Measurements from ENCODE around the gene ADAMTSL1.

Gene ADAMTSL1

DNA sequence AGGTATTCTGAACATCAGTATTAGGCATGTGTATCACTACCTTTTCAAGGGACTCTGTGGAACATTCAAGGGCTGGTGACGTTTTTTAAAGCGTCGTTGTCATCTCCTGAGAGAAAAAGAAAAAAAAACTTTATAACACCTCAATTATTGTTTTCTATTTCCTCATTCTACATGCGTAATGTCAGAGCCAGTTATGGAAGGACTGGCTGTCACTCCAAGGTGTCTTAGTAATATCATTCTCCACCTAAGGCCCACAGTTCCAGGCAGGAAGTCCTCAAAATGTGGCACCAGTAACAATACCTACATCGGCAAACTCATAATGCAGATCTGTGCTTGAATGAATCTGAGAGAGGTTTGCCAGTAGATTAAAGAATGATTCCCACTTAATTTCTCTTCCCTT lies 348.9 kb downstream of the ADAMTSL1 start:
- no peaks in the 10 kb centered on the region for H3K9me2 ChIP-seq (replicated peaks; ENCODE audit: insufficient read depth, low read length)
- no peak overlapping the region for H3K9ac ChIP-seq (ENCODE audit: low read length)
- no peaks in the 10 kb centered on the region for H3F3A ChIP-seq (ENCODE audit: insufficient read depth)
- no peaks in the 10 kb centered on the region for H4K20me1 ChIP-seq (ENCODE audit: low read depth, low read length)
- no peak overlapping the region for H3K4me2 ChIP-seq (ENCODE audit: low read depth, low read length, poor library complexity, severe bottlenecking)
- no peak overlapping the region for H2AFZ ChIP-seq (ENCODE audit: low read depth, low read length, severe bottlenecking)
- H3K36me3 ChIP-seq (ENCODE audit: low read length) = no peaks in the 10 kb centered on the region
- TF ChIP-seq, protein P1, sequence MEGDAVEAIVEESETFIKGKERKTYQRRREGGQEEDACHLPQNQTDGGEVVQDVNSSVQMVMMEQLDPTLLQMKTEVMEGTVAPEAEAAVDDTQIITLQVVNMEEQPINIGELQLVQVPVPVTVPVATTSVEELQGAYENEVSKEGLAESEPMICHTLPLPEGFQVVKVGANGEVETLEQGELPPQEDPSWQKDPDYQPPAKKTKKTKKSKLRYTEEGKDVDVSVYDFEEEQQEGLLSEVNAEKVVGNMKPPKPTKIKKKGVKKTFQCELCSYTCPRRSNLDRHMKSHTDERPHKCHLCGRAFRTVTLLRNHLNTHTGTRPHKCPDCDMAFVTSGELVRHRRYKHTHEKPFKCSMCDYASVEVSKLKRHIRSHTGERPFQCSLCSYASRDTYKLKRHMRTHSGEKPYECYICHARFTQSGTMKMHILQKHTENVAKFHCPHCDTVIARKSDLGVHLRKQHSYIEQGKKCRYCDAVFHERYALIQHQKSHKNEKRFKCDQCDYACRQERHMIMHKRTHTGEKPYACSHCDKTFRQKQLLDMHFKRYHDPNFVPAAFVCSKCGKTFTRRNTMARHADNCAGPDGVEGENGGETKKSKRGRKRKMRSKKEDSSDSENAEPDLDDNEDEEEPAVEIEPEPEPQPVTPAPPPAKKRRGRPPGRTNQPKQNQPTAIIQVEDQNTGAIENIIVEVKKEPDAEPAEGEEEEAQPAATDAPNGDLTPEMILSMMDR (IDR thresholded peaks at IDR 0.05; ENCODE audit: insufficient read depth, low read length, poor library complexity, severe bottlenecking) = no peak
- TF ChIP-seq EZH2phosphoT487 (conservative IDR thresholded peaks at IDR 0.05; ENCODE audit: low read length) = no peak
- H3K4me3 ChIP-seq (ENCODE audit: insufficient read depth, low read length, poor library complexity, severe bottlenecking) = no peak overlapping the region
- H3K27ac ChIP-seq (ENCODE audit: low read depth, low read length) = no peak overlapping the region
- H3K79me2 ChIP-seq (ENCODE audit: insufficient read depth, low read length) = no peaks in the 10 kb centered on the region
- H3K27me3 ChIP-seq (ENCODE audit: low read length) = no peaks in the 10 kb centered on the region
- H3K9me3 ChIP-seq (ENCODE audit: insufficient read depth, low read length) = no peaks in the 10 kb centered on the region

DNA sequence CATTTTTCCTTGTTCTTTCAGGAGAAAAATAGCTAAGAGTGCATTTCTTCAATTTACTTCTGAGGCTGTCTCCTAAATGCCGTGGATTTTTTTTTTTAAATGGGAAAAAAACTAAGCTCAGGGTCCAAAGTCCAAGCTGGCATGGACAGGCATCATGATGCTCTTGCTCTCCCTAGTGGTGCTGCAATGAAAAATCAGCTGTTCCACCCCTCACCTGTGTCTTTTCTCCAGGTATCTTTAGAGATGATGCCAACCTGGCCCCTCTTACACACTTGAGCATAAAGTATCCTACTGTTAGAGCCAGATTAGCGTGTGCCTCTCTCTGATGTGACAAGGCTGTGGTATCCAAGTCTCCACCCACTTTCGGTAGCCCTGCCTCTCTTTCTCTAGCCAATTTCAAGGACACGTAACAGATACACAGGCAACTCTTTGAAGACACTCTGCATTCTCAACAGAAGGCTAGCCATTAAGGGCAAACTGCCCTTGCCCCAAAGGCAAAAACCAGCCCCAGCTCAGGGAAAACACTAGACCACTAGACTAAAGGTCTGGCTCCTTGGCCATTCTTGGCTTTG lies 350.2 kb downstream of the ADAMTSL1 start:
- H3K27me3 ChIP-seq (ENCODE audit: low read length) = no peaks in the 10 kb centered on the region

DNA sequence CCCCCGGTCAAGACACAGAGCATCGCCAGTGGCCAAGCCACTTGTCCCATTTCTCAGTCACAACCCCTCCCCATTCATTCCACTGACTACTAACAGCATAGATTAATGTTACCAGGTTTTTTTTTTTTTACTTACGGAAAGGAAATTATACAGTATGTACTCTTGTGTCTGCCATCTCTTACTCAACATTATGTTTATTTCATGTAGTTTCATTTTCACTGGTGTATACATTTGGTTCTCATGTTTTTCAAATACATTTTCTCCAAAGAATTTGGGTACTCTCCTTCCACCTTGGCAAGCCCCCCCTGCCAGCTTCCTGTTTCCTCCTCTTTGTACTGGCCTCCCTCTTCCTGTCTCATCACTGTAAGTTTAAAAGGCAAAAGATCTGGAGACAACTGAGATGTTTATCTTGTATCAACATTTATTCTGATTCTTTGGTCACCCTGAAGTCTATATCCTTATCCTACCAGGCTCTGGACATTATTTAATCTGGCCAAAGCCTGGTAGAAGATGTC lies 351.8 kb downstream of the ADAMTSL1 start:
- H3K4me2 ChIP-seq (ENCODE audit: low read depth, low read length, poor library complexity, severe bottlenecking) = no peak overlapping the region
- no peaks in the 10 kb centered on the region for H3K79me2 ChIP-seq (ENCODE audit: insufficient read depth, low read length)
- H3K27me3 ChIP-seq (ENCODE audit: low read length) = no peaks in the 10 kb centered on the region
- TF ChIP-seq, protein P1 (IDR thresholded peaks at IDR 0.05; ENCODE audit: insufficient read depth, low read length, poor library complexity, severe bottlenecking) = no peak
- TF ChIP-seq EZH2phosphoT487 (conservative IDR thresholded peaks at IDR 0.05; ENCODE audit: low read length) = no peak
- H3K4me3 ChIP-seq (ENCODE audit: insufficient read depth, low read length, poor library complexity, severe bottlenecking) = no peak overlapping the region
- no peak overlapping the region for H3K27ac ChIP-seq (ENCODE audit: low read depth, low read length)
- H3K36me3 ChIP-seq (ENCODE audit: low read length) = no peaks in the 10 kb centered on the region
- no peaks in the 10 kb centered on the region for H3K9me3 ChIP-seq (ENCODE audit: insufficient read depth, low read length)
- no peak overlapping the region for H2AFZ ChIP-seq (ENCODE audit: low read depth, low read length, severe bottlenecking)
- no peaks in the 10 kb centered on the region for H4K20me1 ChIP-seq (ENCODE audit: low read depth, low read length)
- H3F3A ChIP-seq (ENCODE audit: insufficient read depth) = no peaks in the 10 kb centered on the region
- no peak overlapping the region for H3K9ac ChIP-seq (ENCODE audit: low read length)
- no peaks in the 10 kb centered on the region for H3K9me2 ChIP-seq (replicated peaks; ENCODE audit: insufficient read depth, low read length)

More for the DNA sequence above, 350.2 kb downstream of the ADAMTSL1 start:
- Histone ChIP-seq H3K9ac (ENCODE audit: low read length) (no peak overlapping the region), H3K27ac (ENCODE audit: low read depth, low read length) (no peak overlapping the region), H3K4me2 (ENCODE audit: low read depth, low read length, poor library complexity, severe bottlenecking) (no peak overlapping the region), H4K20me1 (ENCODE audit: low read depth, low read length) (no peaks in the 10 kb centered on the region), H2AFZ (ENCODE audit: low read depth, low read length, severe bottlenecking) (no peak overlapping the region), H3K79me2 (ENCODE audit: insufficient read depth, low read length) (no peaks in the 10 kb centered on the region), H3F3A (ENCODE audit: insufficient read depth) (no peaks in the 10 kb centered on the region), H3K4me3 (ENCODE audit: insufficient read depth, low read length, poor library complexity, severe bottlenecking) (no peak overlapping the region), H3K36me3 (ENCODE audit: low read length) (no peaks in the 10 kb centered on the region), H3K9me3 (ENCODE audit: insufficient read depth, low read length) (no peaks in the 10 kb centered on the region), H3K9me2 (replicated peaks; ENCODE audit: insufficient read depth, low read length) (no peaks in the 10 kb centered on the region)
- TF ChIP-seq, protein P1 (IDR thresholded peaks at IDR 0.05; ENCODE audit: insufficient read depth, low read length, poor library complexity, severe bottlenecking) = no peak
- no peak for TF ChIP-seq EZH2phosphoT487 (conservative IDR thresholded peaks at IDR 0.05; ENCODE audit: low read length)

All from SU-DHL-6 (cell line).